ENCODE data around the gene PGP.

GRCh38 chr16:2235695-2236336 is 21.2 kb upstream of the PGP start:
- no peak for TF ChIP-seq EP300 (IDR thresholded peaks at IDR 0.05)
- TF ChIP-seq CTCF (IDR thresholded peaks at IDR 0.05) = no peak
